Measurements from ENCODE around the gene CARS2.

The CARS2 gene

DNA sequence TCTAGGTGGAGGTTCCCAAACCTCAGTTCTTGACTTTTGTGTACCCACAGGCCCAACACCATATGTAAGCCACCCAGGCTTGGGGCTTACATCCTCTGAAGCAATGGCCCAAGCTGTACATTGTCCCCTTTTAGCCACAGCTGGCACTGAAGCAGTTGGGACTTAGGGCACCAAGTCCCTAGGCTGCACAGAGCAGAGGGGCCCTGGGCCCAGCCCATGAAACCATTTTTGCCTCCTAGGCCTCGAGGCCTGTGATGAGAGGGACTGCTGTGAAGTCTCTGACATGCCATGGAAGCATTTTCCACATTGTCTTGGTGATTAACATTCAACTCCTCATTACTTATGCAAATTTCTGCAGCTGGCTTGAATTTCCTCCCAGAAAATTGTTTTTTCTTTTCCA is 37.8 kb upstream of the CARS2 start:
- DNase-seq (no peak), ATAC-seq (ENCODE audit: insufficient read depth, low read depth) (no peak)
- H4K20me1 ChIP-seq (ENCODE audit: insufficient read depth, low read length), result no peaks in the 10 kb centered on the region
- H3K27ac ChIP-seq (ENCODE audit: low read length), result no peak overlapping the region
- H3K4me3 ChIP-seq (ENCODE audit: low read depth in 1 of 2, low read length in 2 of 2), result no peak overlapping the region
- no peak overlapping the region for H3K4me2 ChIP-seq (ENCODE audit: insufficient read depth, low read length)
- no peak overlapping the region for H3K9ac ChIP-seq (ENCODE audit: low read depth, low read length)
- no peaks in the 10 kb centered on the region for H3K36me3 ChIP-seq (ENCODE audit: insufficient read depth, low read length)
- H3K4me1 ChIP-seq (ENCODE audit: insufficient read depth, low read length), result no peaks in the 10 kb centered on the region
- H2AFZ ChIP-seq (ENCODE audit: low read depth, low read length), result no peak overlapping the region
- no peaks in the 10 kb centered on the region for H3K79me2 ChIP-seq (ENCODE audit: insufficient read depth, low read length)
- H3K27me3 ChIP-seq (ENCODE audit: insufficient read depth, low read length, poor library complexity), result no peaks in the 10 kb centered on the region
- H3K9me3 ChIP-seq (ENCODE audit: insufficient read depth, low read length, severe bottlenecking), result peaks cover 11% of the 10 kb centered on the region
- TF ChIP-seq, protein P1, sequence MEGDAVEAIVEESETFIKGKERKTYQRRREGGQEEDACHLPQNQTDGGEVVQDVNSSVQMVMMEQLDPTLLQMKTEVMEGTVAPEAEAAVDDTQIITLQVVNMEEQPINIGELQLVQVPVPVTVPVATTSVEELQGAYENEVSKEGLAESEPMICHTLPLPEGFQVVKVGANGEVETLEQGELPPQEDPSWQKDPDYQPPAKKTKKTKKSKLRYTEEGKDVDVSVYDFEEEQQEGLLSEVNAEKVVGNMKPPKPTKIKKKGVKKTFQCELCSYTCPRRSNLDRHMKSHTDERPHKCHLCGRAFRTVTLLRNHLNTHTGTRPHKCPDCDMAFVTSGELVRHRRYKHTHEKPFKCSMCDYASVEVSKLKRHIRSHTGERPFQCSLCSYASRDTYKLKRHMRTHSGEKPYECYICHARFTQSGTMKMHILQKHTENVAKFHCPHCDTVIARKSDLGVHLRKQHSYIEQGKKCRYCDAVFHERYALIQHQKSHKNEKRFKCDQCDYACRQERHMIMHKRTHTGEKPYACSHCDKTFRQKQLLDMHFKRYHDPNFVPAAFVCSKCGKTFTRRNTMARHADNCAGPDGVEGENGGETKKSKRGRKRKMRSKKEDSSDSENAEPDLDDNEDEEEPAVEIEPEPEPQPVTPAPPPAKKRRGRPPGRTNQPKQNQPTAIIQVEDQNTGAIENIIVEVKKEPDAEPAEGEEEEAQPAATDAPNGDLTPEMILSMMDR (IDR thresholded peaks at IDR 0.05; ENCODE audit: borderline replicate concordance, extremely low read depth, low read length, poor library complexity, severe bottlenecking), result no peak
- no peak for TF ChIP-seq EZH2 (IDR thresholded peaks at IDR 0.05; ENCODE audit: borderline replicate concordance, low read depth, low read length, severe bottlenecking)

DNA sequence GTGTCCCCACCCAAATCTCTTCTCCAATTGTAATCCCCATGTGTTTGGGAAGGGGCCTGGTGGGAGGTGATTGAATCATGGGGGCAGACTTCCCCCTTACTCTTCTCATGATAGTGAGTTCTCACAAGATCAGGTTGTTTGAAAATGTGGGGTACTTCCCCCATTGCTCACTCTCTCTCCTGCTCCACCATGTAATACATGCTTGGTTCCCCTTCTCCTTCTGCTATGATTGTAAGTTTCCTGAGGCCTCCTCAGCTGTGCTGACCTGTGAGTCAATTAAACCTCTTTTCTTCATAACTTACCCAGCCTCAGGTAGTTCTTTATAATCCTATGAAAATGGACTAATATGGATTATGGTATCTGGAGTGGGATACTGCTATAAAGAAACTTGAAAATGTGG is 31.6 kb upstream of the CARS2 start:
- H3K4me1 ChIP-seq (ENCODE audit: insufficient read depth, low read length), result no peaks in the 10 kb centered on the region
- TF ChIP-seq, protein P1 (IDR thresholded peaks at IDR 0.05; ENCODE audit: borderline replicate concordance, extremely low read depth, low read length, poor library complexity, severe bottlenecking), result no peak
- no peak for TF ChIP-seq EZH2 (IDR thresholded peaks at IDR 0.05; ENCODE audit: borderline replicate concordance, low read depth, low read length, severe bottlenecking)
- H3K27ac ChIP-seq (ENCODE audit: low read length), result no peak overlapping the region
- no peak overlapping the region for H2AFZ ChIP-seq (ENCODE audit: low read depth, low read length)
- H3K9me3 ChIP-seq (ENCODE audit: insufficient read depth, low read length, severe bottlenecking), result no peaks in the 10 kb centered on the region
- H3K4me3 ChIP-seq (ENCODE audit: low read depth in 1 of 2, low read length in 2 of 2), result no peak overlapping the region
- H3K4me2 ChIP-seq (ENCODE audit: insufficient read depth, low read length), result no peak overlapping the region
- H4K20me1 ChIP-seq (ENCODE audit: insufficient read depth, low read length), result no peaks in the 10 kb centered on the region
- ATAC-seq (ENCODE audit: insufficient read depth, low read depth), result no peak
- H3K9ac ChIP-seq (ENCODE audit: low read depth, low read length), result no peak overlapping the region
- H3K79me2 ChIP-seq (ENCODE audit: insufficient read depth, low read length), result no peaks in the 10 kb centered on the region
- H3K27me3 ChIP-seq (ENCODE audit: insufficient read depth, low read length, poor library complexity), result no peaks in the 10 kb centered on the region
- H3K36me3 ChIP-seq (ENCODE audit: insufficient read depth, low read length), result no peaks in the 10 kb centered on the region
- no peak for DNase-seq

DNA sequence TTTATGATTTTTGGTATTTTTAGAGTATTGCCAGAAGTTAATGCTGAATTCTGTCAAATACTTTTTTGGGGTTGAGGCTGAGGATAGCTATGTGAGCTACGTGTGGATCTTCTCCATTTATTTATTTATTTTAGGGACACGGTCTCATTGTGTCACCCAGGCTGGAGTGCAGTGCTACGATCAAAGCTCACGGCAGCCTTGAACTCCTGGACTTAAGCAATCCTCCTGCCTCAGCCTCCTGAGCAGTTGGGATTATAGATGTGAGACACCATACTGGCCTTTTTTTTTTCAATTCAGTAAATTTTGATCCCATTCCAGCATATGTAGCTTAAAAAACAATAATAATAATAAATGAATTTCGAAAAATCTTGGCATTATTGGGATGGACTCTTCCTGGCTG is 28.6 kb upstream of the CARS2 start:
- Histone ChIP-seq H4K20me1 (ENCODE audit: insufficient read depth, low read length) (no peaks in the 10 kb centered on the region), H3K4me2 (ENCODE audit: insufficient read depth, low read length) (no peak overlapping the region), H3K4me1 (ENCODE audit: insufficient read depth, low read length) (no peaks in the 10 kb centered on the region), H3K36me3 (ENCODE audit: insufficient read depth, low read length) (no peaks in the 10 kb centered on the region), H3K27me3 (ENCODE audit: insufficient read depth, low read length, poor library complexity) (no peaks in the 10 kb centered on the region), H2AFZ (ENCODE audit: low read depth, low read length) (no peak overlapping the region), H3K27ac (ENCODE audit: low read length) (no peak overlapping the region), H3K9me3 (ENCODE audit: insufficient read depth, low read length, severe bottlenecking) (no peaks in the 10 kb centered on the region), H3K9ac (ENCODE audit: low read depth, low read length) (no peak overlapping the region), H3K79me2 (ENCODE audit: insufficient read depth, low read length) (no peaks in the 10 kb centered on the region), H3K4me3 (ENCODE audit: low read depth in 1 of 2, low read length in 2 of 2) (no peak overlapping the region)
- DNase-seq (no peak), ATAC-seq (ENCODE audit: insufficient read depth, low read depth) (no peak)
- TF ChIP-seq, protein P1 (IDR thresholded peaks at IDR 0.05; ENCODE audit: borderline replicate concordance, extremely low read depth, low read length, poor library complexity, severe bottlenecking), result no peak
- TF ChIP-seq EZH2 (IDR thresholded peaks at IDR 0.05; ENCODE audit: borderline replicate concordance, low read depth, low read length, severe bottlenecking), result no peak

DNA sequence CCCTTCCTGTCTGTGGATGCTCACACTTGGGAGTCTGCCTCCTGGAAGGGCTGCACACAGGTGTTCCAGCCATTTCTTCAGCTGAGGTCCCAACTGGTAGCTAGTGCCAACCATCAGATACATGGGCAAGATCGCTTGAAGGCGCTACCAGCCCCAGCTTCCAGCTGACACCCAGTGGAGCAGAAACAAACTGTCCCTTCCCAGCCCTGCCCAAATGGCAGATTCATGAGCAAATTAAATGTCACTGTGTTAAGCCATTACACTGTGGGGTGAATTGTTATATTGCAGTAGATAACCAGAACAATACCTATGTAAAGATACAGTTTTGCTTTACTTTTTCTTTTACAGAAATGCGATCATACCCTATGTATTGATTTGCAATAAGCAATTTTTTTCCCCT is 25.2 kb upstream of the CARS2 start:
- Histone ChIP-seq H3K4me3 (ENCODE audit: low read depth in 1 of 2, low read length in 2 of 2) (no peak overlapping the region), H3K9me3 (ENCODE audit: insufficient read depth, low read length, severe bottlenecking) (no peaks in the 10 kb centered on the region), H4K20me1 (ENCODE audit: insufficient read depth, low read length) (no peaks in the 10 kb centered on the region), H3K4me2 (ENCODE audit: insufficient read depth, low read length) (no peak overlapping the region), H3K27me3 (ENCODE audit: insufficient read depth, low read length, poor library complexity) (no peaks in the 10 kb centered on the region), H3K36me3 (ENCODE audit: insufficient read depth, low read length) (no peaks in the 10 kb centered on the region), H2AFZ (ENCODE audit: low read depth, low read length) (no peak overlapping the region), H3K9ac (ENCODE audit: low read depth, low read length) (no peak overlapping the region), H3K4me1 (ENCODE audit: insufficient read depth, low read length) (no peaks in the 10 kb centered on the region), H3K27ac (ENCODE audit: low read length) (no peak overlapping the region), H3K79me2 (ENCODE audit: insufficient read depth, low read length) (no peaks in the 10 kb centered on the region)
- ATAC-seq (ENCODE audit: insufficient read depth, low read depth) (no peak; the same call in 2 of the 3 replicates), DNase-seq (no peak)
- TF ChIP-seq, protein P1 (IDR thresholded peaks at IDR 0.05; ENCODE audit: borderline replicate concordance, extremely low read depth, low read length, poor library complexity, severe bottlenecking), result no peak
- no peak for TF ChIP-seq EZH2 (IDR thresholded peaks at IDR 0.05; ENCODE audit: borderline replicate concordance, low read depth, low read length, severe bottlenecking)

Measured in DND-41 (cell line).